Mucosa of stomach (tissue), 1 donor: Measurements from ENCODE around the gene UTS2B.
"Not testable (repeated sequence)": the region's sequence is repeated elsewhere in the genome, so short reads cannot be mapped to it uniquely, and the experiment has no call there.

Source experiments
- H3K27me3 ChIP-seq: one replicate; pipeline ENCODE4 v1.7.0; 2013; ENCODE audit warnings: mild to moderate bottlenecking, low read length; ENCODE audit not compliant: control insufficient read depth, insufficient read depth
- H3K36me3 ChIP-seq: one replicate; pipeline ENCODE4 v1.7.0; 2013; ENCODE audit warnings: low read length; ENCODE audit not compliant: control insufficient read depth, insufficient read depth
- H3K4me1 ChIP-seq: one replicate; pipeline ENCODE4 v1.7.0; 2013; ENCODE audit warnings: mild to moderate bottlenecking, low read length; ENCODE audit not compliant: control insufficient read depth, insufficient read depth
- H3K4me3 ChIP-seq: one replicate; pipeline ENCODE4 v1.7.0; 2013; ENCODE audit warnings: low read length
- H3K9ac ChIP-seq: one replicate; pipeline ENCODE4 v1.7.0; 2013; ENCODE audit warnings: mild to moderate bottlenecking, low read length, moderate library complexity
- H3K9me3 ChIP-seq: one replicate; pipeline ENCODE4 v1.7.0; 2013; ENCODE audit warnings: mild to moderate bottlenecking, low read length, moderate library complexity; ENCODE audit not compliant: control insufficient read depth
- donor health status: Pancreatic carcinoma.

The UTS2B gene

DNA sequence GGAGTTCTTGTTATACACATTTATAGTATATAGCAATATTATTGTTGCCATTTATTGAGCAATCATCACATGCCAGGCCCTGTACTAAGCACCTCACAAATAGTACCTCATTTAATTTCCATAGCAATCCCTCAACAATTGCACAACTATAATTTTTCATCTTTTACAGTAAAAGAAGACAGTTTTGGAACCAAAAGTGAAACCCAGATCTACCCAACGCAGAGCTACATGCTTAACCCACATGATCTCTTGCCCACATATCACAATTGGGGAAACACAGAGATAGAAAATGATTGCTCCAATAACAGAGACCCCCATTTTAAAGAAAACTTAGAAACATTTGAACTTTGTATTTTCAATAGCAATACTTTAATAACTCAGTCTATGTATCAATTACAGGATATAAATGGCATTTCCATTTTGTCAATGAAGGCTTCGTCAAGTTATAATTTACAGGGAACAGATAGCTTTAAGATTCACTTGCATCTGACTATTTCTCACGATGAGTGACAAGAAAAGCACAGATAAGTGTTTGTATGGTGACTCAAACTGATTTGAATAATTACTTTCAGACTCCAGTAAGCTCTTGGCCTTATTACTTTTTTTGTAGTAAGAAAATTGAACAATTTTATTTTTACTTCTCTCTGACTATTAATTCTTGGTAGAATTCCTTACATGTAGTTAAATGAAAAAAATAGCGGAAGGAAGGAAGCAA is 39.9 kb downstream of the UTS2B start:
- H3K36me3 ChIP-seq: no peaks in the 10 kb centered on the region
- H3K4me3 ChIP-seq: no peak overlapping the region
- H3K4me1 ChIP-seq: no peaks in the 10 kb centered on the region
- H3K9me3 ChIP-seq: no peaks in the 10 kb centered on the region
- no peaks in the 10 kb centered on the region for H3K27me3 ChIP-seq
- no peak overlapping the region for H3K9ac ChIP-seq

DNA sequence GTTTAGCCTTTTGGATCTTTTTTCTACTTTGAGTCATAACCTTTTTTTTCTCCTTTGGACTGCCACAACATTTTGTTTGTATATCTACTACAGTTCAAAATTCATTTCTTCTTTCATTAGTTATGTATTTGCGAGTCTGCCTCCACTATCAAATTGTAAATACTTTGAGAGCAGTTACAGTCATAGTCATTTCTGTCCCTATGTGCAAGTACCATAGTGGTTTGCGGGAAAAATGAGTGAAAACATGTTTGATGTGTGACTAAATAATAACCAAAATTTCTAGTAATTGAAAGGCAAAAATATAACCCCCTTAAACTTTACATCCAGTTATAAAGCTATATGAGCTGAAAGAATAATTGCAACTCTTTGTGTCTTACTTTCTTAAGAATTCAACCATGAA is 46.9 kb downstream of the UTS2B start:
- Histone ChIP-seq H3K27me3 (no peaks in the 10 kb centered on the region), H3K36me3 (no peaks in the 10 kb centered on the region), H3K9me3 (no peaks in the 10 kb centered on the region), H3K9ac (no peak overlapping the region), H3K4me3 (no peak overlapping the region), H3K4me1 (no peaks in the 10 kb centered on the region)

GRCh38 chr3:191282251-191283185 is 47.8 kb downstream of the UTS2B start:
- Histone ChIP-seq H3K36me3 (no peaks in the 10 kb centered on the region), H3K4me3 (no peak overlapping the region), H3K27me3 (no peaks in the 10 kb centered on the region), H3K4me1 (no peaks in the 10 kb centered on the region), H3K9me3 (no peaks in the 10 kb centered on the region), H3K9ac (no peak overlapping the region)

DNA sequence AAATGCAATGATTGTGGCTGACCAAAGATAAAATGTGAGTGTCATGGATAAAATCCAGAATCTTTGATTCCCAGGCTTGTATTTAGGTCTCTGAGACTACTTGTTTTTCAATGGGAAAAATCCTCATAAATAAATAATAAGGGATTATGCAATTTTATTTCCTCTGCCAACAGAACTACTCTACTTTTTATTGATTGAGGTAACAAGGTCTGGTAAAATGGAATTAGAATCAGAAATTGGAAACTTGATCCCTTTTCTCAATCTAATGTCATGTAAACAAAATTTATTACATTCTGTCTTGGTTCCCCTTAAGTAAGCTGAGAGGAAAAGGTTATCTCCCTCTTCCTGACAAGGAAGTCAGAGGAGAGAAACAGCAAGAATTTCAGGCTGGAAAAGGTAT is 49.4 kb downstream of the UTS2B start:
- H3K4me3 ChIP-seq: no peak overlapping the region
- no peaks in the 10 kb centered on the region for H3K36me3 ChIP-seq
- H3K9me3 ChIP-seq: no peaks in the 10 kb centered on the region
- H3K9ac ChIP-seq: no peak overlapping the region
- no peaks in the 10 kb centered on the region for H3K27me3 ChIP-seq
- no peaks in the 10 kb centered on the region for H3K4me1 ChIP-seq

GRCh38 chr3:191280111-191280510 is 50.2 kb downstream of the UTS2B start:
- no peaks in the 10 kb centered on the region for H3K4me1 ChIP-seq
- H3K27me3 ChIP-seq: no peaks in the 10 kb centered on the region
- H3K9me3 ChIP-seq: no peaks in the 10 kb centered on the region

GRCh38 chr3:191275751-191276150 is 54.6 kb downstream of the UTS2B start:
- Histone ChIP-seq H3K9me3 (no peaks in the 10 kb centered on the region), H3K36me3 (no peaks in the 10 kb centered on the region), H3K4me1 (no peaks in the 10 kb centered on the region), H3K27me3 (no peaks in the 10 kb centered on the region), H3K4me3 (no peak overlapping the region), H3K9ac (no peak overlapping the region)

More at GRCh38 chr3:191280111-191280510, 50.2 kb downstream of the UTS2B start:
- no peak overlapping the region for H3K4me3 ChIP-seq
- no peak overlapping the region for H3K9ac ChIP-seq
- H3K36me3 ChIP-seq: no peaks in the 10 kb centered on the region

GRCh38 chr3:191275244-191275643 is 55.1 kb downstream of the UTS2B start:
- H3K9ac ChIP-seq, H3K4me3 ChIP-seq, H3K4me1 ChIP-seq, H3K27me3 ChIP-seq, H3K36me3 ChIP-seq, H3K9me3 ChIP-seq: not testable (repeated sequence)

DNA sequence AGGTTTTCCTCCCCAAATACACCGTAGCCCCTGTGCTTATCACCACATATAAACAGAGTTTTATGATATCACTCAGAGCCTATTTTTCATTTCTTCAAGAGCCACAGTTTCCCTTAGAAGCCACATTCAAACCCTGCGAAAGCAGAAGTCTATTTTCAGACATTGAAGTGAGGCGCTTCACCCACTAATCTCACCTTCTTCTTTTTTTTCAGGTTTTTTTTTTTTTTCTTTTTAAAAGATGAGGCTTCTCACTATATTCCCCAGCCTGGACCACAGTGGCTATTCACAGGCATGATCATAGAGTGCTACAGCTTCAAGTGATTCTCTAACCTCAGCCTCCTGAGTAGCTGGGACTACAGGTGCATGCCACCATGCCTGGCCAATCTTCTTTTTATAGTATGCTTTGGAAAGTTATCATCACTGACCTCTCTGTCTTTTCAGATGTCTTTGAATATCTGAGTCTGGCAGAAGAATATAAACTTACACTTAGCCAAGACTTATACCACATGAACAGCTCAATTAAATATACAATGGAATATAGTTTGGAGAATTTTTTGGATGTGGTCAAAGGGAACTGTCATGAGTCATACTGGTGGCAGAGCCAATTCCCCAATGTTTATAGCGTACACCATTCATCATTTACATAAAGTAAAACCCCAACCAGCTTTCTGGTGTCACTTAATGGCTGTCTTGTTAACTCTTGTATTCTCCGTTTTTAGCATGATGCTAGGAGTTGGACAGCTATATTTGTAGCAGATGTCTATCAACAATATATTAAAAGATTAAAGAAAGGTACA is 60.8 kb downstream of the UTS2B start:
- Histone ChIP-seq H3K36me3 (no peaks in the 10 kb centered on the region), H3K9ac (no peak overlapping the region), H3K4me1 (no peaks in the 10 kb centered on the region), H3K4me3 (no peak overlapping the region), H3K9me3 (no peaks in the 10 kb centered on the region), H3K27me3 (no peaks in the 10 kb centered on the region)

DNA sequence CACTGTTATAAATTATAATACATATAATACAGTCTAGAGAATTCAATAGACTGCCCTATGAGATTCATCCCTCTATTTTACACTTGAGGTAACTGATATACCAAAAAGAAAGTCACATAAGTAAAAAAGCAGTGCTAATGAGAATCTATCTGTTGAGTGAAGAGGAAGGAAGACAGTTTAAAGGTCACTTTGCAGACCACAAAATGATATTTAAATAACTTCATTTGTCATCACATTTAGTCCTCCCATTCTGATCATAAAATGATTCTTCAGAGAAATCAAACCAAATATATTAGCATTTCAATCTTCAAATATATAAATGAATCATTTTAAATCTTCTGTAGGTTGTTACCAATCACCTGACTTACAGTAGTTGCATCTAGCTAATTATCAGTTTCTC is 61.6 kb downstream of the UTS2B start:
- H3K36me3 ChIP-seq: no peaks in the 10 kb centered on the region
- no peaks in the 10 kb centered on the region for H3K27me3 ChIP-seq
- no peak overlapping the region for H3K4me3 ChIP-seq
- H3K4me1 ChIP-seq: no peaks in the 10 kb centered on the region
- H3K9me3 ChIP-seq: no peaks in the 10 kb centered on the region
- H3K9ac ChIP-seq: no peak overlapping the region

DNA sequence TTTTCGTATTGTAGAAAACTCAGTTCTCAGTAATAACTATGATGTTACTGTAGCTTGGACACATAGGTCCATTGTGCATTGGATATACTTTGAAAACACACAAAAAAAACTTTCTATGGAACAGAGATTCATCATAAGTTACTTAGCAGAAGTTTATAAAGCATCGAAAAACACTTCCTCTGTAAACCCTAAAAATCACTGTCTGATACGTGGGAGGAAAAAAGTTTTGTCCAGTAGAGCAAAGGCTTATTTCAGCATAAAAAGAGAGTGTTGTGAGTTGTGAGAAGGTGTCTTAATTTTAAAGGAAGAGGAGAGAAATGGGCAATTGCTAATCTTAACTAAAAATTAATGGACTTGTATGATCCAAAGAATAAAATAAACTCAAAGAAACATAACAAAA is 66.5 kb downstream of the UTS2B start:
- no peak overlapping the region for H3K4me3 ChIP-seq
- H3K9me3 ChIP-seq: no peaks in the 10 kb centered on the region
- no peaks in the 10 kb centered on the region for H3K36me3 ChIP-seq
- H3K4me1 ChIP-seq: no peaks in the 10 kb centered on the region
- H3K9ac ChIP-seq: no peak overlapping the region
- H3K27me3 ChIP-seq: no peaks in the 10 kb centered on the region

DNA sequence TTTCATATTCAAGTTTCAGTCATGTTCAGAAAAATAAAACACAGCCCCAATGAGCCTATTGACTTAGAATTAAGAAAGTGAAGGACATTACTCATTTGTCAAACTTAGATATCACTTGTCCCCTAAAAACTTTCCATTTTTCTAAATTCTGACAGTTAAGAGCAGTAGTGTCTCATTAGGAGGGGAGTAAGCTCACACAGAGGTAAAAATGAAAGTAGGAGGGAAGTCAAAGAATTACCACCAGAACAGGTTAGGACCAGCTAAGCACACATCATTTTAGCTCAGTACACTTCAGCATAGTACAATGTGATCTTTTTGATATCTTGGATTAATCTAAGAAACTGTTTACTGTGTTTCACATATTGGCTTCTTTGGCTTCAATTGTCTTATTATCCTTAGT is 67.0 kb downstream of the UTS2B start:
- Histone ChIP-seq H3K4me1 (no peaks in the 10 kb centered on the region), H3K27me3 (no peaks in the 10 kb centered on the region), H3K9ac (no peak overlapping the region), H3K9me3 (no peaks in the 10 kb centered on the region), H3K36me3 (no peaks in the 10 kb centered on the region), H3K4me3 (no peak overlapping the region)

- Histone ChIP-seq H3K9ac (no peak overlapping the region), H3K4me1 (no peaks in the 10 kb centered on the region), H3K9me3 (no peaks in the 10 kb centered on the region), H3K27me3 (no peaks in the 10 kb centered on the region), H3K4me3 (no peak overlapping the region), H3K36me3 (no peaks in the 10 kb centered on the region)
Observed at GRCh38 chr3:191262650-191263049, 67.7 kb downstream of the UTS2B start.
